Astrocyte (in vitro differentiated cells and primary cell): ENCODE data around the gene WWP2. TPM values are rescaled to one million over a fixed set of nuclear protein-coding genes. Genes with fewer than 3 reads are reported as not detected.

ENCODE experiments used
- DNase-seq: peaks from one replicate; pipeline ENCODE4 v3.0.0-alpha.2; 2010; ENCODE audit warnings: low read depth
- FAIRE-seq: peaks from 2 replicates; lab custom pipeline; 2011; peaks lifted over from hg19 to GRCh38; lab: Jason Lieb, UNC
- H2AFZ ChIP-seq: 2 replicates; pipeline ENCODE4 v1.6.0; 2012; ENCODE audit warnings: low read depth, low read length, inconsistent platforms
- H3K27ac ChIP-seq: 2 replicates; pipeline ENCODE4 v1.5.1; 2011; ENCODE audit warnings: low read depth, low read length, inconsistent platforms
- H3K27me3 ChIP-seq: 2 replicates; pipeline ENCODE4 v1.6.0; 2011; ENCODE audit warnings: low read length, inconsistent platforms; ENCODE audit not compliant: insufficient read depth
- H3K36me3 ChIP-seq: 2 replicates; pipeline ENCODE4 v1.5.1; 2011; ENCODE audit warnings: low read length, inconsistent platforms; ENCODE audit not compliant: insufficient read depth
- H3K4me1 ChIP-seq: 2 replicates; pipeline ENCODE4 v1.5.1; 2011; ENCODE audit warnings: low read length, inconsistent platforms; ENCODE audit not compliant: insufficient read depth
- H3K4me2 ChIP-seq: 2 replicates; pipeline ENCODE4 v1.6.0; 2012; ENCODE audit warnings: low read length, inconsistent platforms
- H3K4me3 ChIP-seq: 2 replicates; pipeline ENCODE4 v1.5.1; 2011; ENCODE audit warnings: low read depth, mild to moderate bottlenecking, low read length, inconsistent platforms; ENCODE audit not compliant: insufficient read depth
- H3K79me2 ChIP-seq: 2 replicates; pipeline ENCODE4 v1.6.0; 2012; ENCODE audit warnings: mild to moderate bottlenecking, low read length, inconsistent platforms; ENCODE audit not compliant: insufficient read depth
- H3K9ac ChIP-seq: 2 replicates; pipeline ENCODE4 v1.6.0; 2012; ENCODE audit warnings: mild to moderate bottlenecking, low read length, inconsistent platforms
- H3K9me3 ChIP-seq: 2 replicates; pipeline ENCODE4 v1.5.1; 2012; ENCODE audit warnings: low read depth, mild to moderate bottlenecking, low read length, inconsistent platforms; ENCODE audit not compliant: insufficient read depth
- H4K20me1 ChIP-seq: 2 replicates; pipeline ENCODE4 v1.6.0; 2012; ENCODE audit warnings: low read length, inconsistent platforms; ENCODE audit not compliant: insufficient read depth
- H3K27ac Mint-ChIP-seq: one replicate; pipeline ENCODE4 v1.8.0; 2021; ENCODE audit warnings: mild to moderate bottlenecking, mixed read lengths; ENCODE audit not compliant: unreplicated experiment
- H3K27me3 Mint-ChIP-seq: one replicate; pipeline ENCODE4 v1.8.0; 2021; ENCODE audit warnings: low read depth, mixed read lengths; ENCODE audit not compliant: unreplicated experiment
- H3K36me3 Mint-ChIP-seq: one replicate; pipeline ENCODE4 v1.8.0; 2021; ENCODE audit warnings: low read depth, mixed read lengths; ENCODE audit not compliant: unreplicated experiment
- H3K4me1 Mint-ChIP-seq: one replicate; pipeline ENCODE4 v1.8.0; 2021; ENCODE audit warnings: low read depth, mixed read lengths; ENCODE audit not compliant: unreplicated experiment
- H3K4me3 Mint-ChIP-seq: one replicate; pipeline ENCODE4 v1.8.0; 2021; ENCODE audit warnings: mild to moderate bottlenecking, moderate library complexity, mixed read lengths; ENCODE audit not compliant: unreplicated experiment
- H3K9me3 Mint-ChIP-seq: one replicate; pipeline ENCODE4 v1.8.0; 2021; ENCODE audit warnings: mild to moderate bottlenecking, mixed read lengths; ENCODE audit not compliant: unreplicated experiment
- EZH2 ChIP-seq: IDR thresholded peaks from 2 replicates; pipeline ENCODE4 v1.6.1; 2012; ENCODE audit warnings: mild to moderate bottlenecking, low read length, inconsistent platforms; ENCODE audit not compliant: insufficient read depth
- total RNA-seq: library from RNA; stranded (reverse); gene quantifications from 2 replicates; pipeline ENCODE4 v1.2.1, GENCODE V29; 2021
- TF ChIP-seq, protein P1 (sequence below): IDR thresholded peaks from 2 replicates; pipeline ENCODE4 v1.5.1; 2011; ENCODE audit warnings: low read depth, mild to moderate bottlenecking, inconsistent platforms, low read length, moderate library complexity; ENCODE audit not compliant: insufficient read depth

Gene WWP2
- total RNA-seq, 1 donor from 2014 or later: 28.7 TPM

DNA sequence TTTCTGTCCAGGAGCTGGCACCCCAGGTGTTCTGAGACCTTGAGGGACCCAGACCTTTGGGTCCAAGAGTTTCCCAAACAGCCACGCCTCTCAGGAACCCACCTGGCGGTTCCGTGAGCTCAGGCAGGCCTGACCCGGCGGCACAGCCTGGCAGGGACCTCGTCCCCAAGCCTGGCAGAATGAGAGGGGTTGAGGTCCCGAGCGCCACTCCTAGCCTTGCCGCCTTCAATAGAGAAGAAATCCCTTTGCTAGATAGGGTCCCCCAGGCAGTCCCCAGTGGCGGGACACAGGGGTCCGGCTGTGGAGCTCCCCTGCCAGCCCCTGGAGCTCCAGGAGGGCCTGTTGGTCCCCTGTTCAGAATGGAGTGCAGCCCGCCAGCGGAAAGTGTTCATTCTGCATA, 178.5 kb downstream of the WWP2 start:
- Mint-ChIP-seq H3K36me3 (peaks cover 28% of the 10 kb centered on the region), H3K4me3 (no peak overlapping the region)

DNA sequence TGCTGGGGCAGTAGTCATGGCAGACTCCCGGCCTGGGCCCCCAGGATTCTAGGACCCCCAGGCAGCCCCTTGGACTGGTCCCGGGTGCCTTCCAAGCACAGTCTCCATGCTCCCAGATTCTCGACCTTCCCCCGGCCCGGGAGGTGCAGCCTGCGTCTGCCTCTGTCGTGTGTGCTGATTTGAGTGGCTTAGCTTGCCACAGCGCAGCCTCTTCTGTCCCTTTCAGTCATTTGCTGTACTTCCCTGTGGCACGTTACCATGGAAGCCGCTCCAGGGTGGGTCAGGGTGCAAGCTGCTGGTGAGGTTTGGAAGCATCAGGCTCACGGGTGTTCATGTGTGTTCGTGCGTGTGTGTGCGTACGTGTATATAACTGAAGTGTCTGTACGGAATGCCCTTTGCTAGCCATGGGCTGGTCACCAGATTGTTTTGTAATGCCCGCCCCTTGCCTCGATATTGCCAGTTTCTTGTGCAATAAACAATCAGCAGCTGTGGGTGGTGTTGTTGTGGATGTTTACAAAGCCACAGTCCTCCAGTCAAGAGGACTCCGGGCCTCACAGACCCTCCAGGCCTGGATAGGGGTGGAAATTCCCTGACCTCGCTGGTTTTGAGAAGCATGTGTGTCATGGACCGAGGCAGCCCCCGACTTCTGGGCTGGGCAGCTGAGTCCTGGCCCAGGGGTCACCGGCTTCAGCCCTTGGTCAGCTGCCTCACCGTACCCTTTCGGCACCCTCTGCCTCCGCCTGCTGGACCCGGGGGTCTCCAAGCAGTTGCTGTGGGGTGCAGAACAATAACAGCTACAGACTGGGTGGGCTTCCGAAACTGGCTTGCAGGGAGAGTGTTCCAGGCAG, 179.3 kb downstream of the WWP2 start:
- H3K4me1 Mint-ChIP-seq: no peaks in the 10 kb centered on the region
- Histone ChIP-seq H3K4me3 (no peak overlapping the region), H3K4me1 (no peaks in the 10 kb centered on the region), H3K27me3 (no peaks in the 10 kb centered on the region), H3K9me3 (no peaks in the 10 kb centered on the region), H3K36me3 (peaks cover 16% of the 10 kb centered on the region), H3K27ac (no peak overlapping the region), H4K20me1 (no peaks in the 10 kb centered on the region), H3K79me2 (no peaks in the 10 kb centered on the region), H3K4me2 (no peak overlapping the region), H3K9ac (no peak overlapping the region), H2AFZ (no peak overlapping the region)
- DNase-seq (no peak), FAIRE-seq (no peak)
- no peaks in the 10 kb centered on the region for H3K9me3 Mint-ChIP-seq
- no peak overlapping the region for H3K4me3 Mint-ChIP-seq
- peaks cover 20% of the 10 kb centered on the region for H3K36me3 Mint-ChIP-seq
- H3K27me3 Mint-ChIP-seq: no peaks in the 10 kb centered on the region
- H3K27ac Mint-ChIP-seq: no peak overlapping the region
- TF ChIP-seq, protein P1, sequence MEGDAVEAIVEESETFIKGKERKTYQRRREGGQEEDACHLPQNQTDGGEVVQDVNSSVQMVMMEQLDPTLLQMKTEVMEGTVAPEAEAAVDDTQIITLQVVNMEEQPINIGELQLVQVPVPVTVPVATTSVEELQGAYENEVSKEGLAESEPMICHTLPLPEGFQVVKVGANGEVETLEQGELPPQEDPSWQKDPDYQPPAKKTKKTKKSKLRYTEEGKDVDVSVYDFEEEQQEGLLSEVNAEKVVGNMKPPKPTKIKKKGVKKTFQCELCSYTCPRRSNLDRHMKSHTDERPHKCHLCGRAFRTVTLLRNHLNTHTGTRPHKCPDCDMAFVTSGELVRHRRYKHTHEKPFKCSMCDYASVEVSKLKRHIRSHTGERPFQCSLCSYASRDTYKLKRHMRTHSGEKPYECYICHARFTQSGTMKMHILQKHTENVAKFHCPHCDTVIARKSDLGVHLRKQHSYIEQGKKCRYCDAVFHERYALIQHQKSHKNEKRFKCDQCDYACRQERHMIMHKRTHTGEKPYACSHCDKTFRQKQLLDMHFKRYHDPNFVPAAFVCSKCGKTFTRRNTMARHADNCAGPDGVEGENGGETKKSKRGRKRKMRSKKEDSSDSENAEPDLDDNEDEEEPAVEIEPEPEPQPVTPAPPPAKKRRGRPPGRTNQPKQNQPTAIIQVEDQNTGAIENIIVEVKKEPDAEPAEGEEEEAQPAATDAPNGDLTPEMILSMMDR: no peak
- no peak for TF ChIP-seq EZH2

More for the DNA sequence above, 178.5 kb downstream of the WWP2 start:
- no peaks in the 10 kb centered on the region for H3K79me2 ChIP-seq
- TF ChIP-seq EZH2: no peak
- TF ChIP-seq, protein P1: no peak
- H3K9me3 ChIP-seq: no peaks in the 10 kb centered on the region
- H2AFZ ChIP-seq: no peak overlapping the region
- DNase-seq (no peak), FAIRE-seq (no peak)
- no peaks in the 10 kb centered on the region for H3K4me1 Mint-ChIP-seq
- no peaks in the 10 kb centered on the region for H3K9me3 Mint-ChIP-seq
- no peaks in the 10 kb centered on the region for H3K27me3 Mint-ChIP-seq
- H4K20me1 ChIP-seq: no peaks in the 10 kb centered on the region
- H3K36me3 ChIP-seq: peaks cover 16% of the 10 kb centered on the region
- no peaks in the 10 kb centered on the region for H3K27me3 ChIP-seq
- H3K27ac Mint-ChIP-seq: no peak overlapping the region
- H3K4me1 ChIP-seq: peaks cover 2% of the 10 kb centered on the region
- H3K27ac ChIP-seq: no peak overlapping the region
- no peak overlapping the region for H3K4me2 ChIP-seq
- no peak overlapping the region for H3K4me3 ChIP-seq
- no peak overlapping the region for H3K9ac ChIP-seq

DNA sequence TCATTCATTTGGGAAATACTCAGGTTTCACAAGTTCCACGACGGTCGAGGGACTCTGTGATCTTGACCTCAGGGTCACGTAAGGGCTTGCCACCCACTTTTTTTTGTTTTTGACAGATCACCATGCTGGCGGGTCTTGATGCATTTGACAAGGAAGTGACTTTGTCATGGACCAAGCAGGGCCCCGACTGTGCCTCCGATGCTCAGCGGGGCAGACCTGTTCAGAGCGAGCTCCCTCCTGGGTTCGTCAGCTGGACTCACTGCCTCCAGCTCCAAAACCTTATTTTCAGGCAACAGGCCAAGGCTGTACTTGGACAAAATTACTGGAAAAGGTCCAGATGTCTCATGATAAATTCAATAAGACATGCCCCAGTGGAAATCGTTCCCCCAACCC, 180.0 kb downstream of the WWP2 start:
- Histone ChIP-seq H3K79me2 (no peaks in the 10 kb centered on the region), H3K27me3 (no peaks in the 10 kb centered on the region), H3K9me3 (no peaks in the 10 kb centered on the region), H3K9ac (no peak overlapping the region), H3K4me2 (no peak overlapping the region), H2AFZ (no peak overlapping the region), H3K36me3 (peaks cover 16% of the 10 kb centered on the region), H4K20me1 (no peaks in the 10 kb centered on the region), H3K27ac (no peak overlapping the region), H3K4me3 (no peak overlapping the region), H3K4me1 (no peaks in the 10 kb centered on the region)
- Mint-ChIP-seq H3K27me3 (no peaks in the 10 kb centered on the region), H3K4me3 (no peak overlapping the region), H3K9me3 (no peaks in the 10 kb centered on the region), H3K4me1 (no peaks in the 10 kb centered on the region), H3K36me3 (peaks cover 15% of the 10 kb centered on the region), H3K27ac (no peak overlapping the region)
- DNase-seq: no peak
- FAIRE-seq: no peak
- TF ChIP-seq, protein P1: no peak
- TF ChIP-seq EZH2: no peak
